ENCODE data around the gene LRP1-AS. TPM values are rescaled to one million over a fixed set of nuclear protein-coding genes. Genes with fewer than 3 reads are reported as not detected.

The LRP1-AS gene
- polyA plus RNA-seq, 2 donors, result not detected

- no peak overlapping the region for H3K4me3 ChIP-seq (ENCODE audit: low read depth in 1 of 2, low read length in 2 of 2)
- no peaks in the 10 kb centered on the region for H3K27me3 ChIP-seq (ENCODE audit: control insufficient read depth in 1 of 2, insufficient read depth in 2 of 2, low read length in 2 of 2)
- H3K9me3 ChIP-seq (ENCODE audit: control insufficient read depth in 2 of 2, insufficient read depth in 1 of 2, low read depth in 1 of 2, low read length in 1 of 2), result no peaks in the 10 kb centered on the region
- no peak overlapping the region for H3K27ac ChIP-seq (ENCODE audit: low read depth in 2 of 2, low read length in 1 of 2)
- peaks cover 4 to 50% of the 10 kb centered on the region in 2 donors for H3K36me3 ChIP-seq (ENCODE audit: control insufficient read depth in 2 of 2, insufficient read depth in 2 of 2, low read length in 1 of 2)
- peaks cover 0 to 4% of the 10 kb centered on the region in 2 donors for H3K4me1 ChIP-seq (ENCODE audit: control insufficient read depth in 2 of 2, insufficient read depth in 2 of 2, low read length in 1 of 2)
- 79 to 86% methylated on average over 5 of the region's 5 CpGs for WGBS, 2 donors
Measured at GRCh38 chr12:57157588-57158173, 10.3 kb upstream of the LRP1-AS start.

GRCh38 chr12:57156701-57157403, 9.4 kb upstream of the LRP1-AS start:
- peaks cover 5 to 10% of the 10 kb centered on the region in 2 donors for H3K4me1 ChIP-seq (ENCODE audit: control insufficient read depth in 2 of 2, insufficient read depth in 2 of 2, low read length in 1 of 2)

GRCh38 chr12:57154804-57155434, 7.5 kb upstream of the LRP1-AS start:
- Histone ChIP-seq H3K36me3 (ENCODE audit: control insufficient read depth in 2 of 2, insufficient read depth in 2 of 2, low read length in 1 of 2) (peaks cover 4 to 37% of the 10 kb centered on the region in 2 donors), H3K27ac (ENCODE audit: low read depth in 2 of 2, low read length in 1 of 2) (no peak overlapping the region), H3K4me3 (ENCODE audit: low read depth in 1 of 2, low read length in 2 of 2) (no peak overlapping the region), H3K9me3 (ENCODE audit: control insufficient read depth in 2 of 2, insufficient read depth in 1 of 2, low read depth in 1 of 2, low read length in 1 of 2) (no peaks in the 10 kb centered on the region), H3K4me1 (ENCODE audit: control insufficient read depth in 2 of 2, insufficient read depth in 2 of 2, low read length in 1 of 2) (peaks cover 5 to 16% of the 10 kb centered on the region in 2 donors), H3K27me3 (ENCODE audit: control insufficient read depth in 1 of 2, insufficient read depth in 2 of 2, low read length in 2 of 2) (no peaks in the 10 kb centered on the region)
- 85 to 86% methylated on average over 5 of the region's 5 CpGs for WGBS, 2 donors

More at GRCh38 chr12:57156701-57157403, 9.4 kb upstream of the LRP1-AS start:
- 73 to 74% methylated on average over 16 of the region's 16 CpGs for WGBS, 2 donors
- H3K27me3 ChIP-seq (ENCODE audit: control insufficient read depth in 1 of 2, insufficient read depth in 2 of 2, low read length in 2 of 2), result no peaks in the 10 kb centered on the region
- H3K36me3 ChIP-seq (ENCODE audit: control insufficient read depth in 2 of 2, insufficient read depth in 2 of 2, low read length in 1 of 2), result peaks cover 4 to 43% of the 10 kb centered on the region in 2 donors
- H3K27ac ChIP-seq (ENCODE audit: low read depth in 2 of 2, low read length in 1 of 2), result no peak overlapping the region
- H3K9me3 ChIP-seq (ENCODE audit: control insufficient read depth in 2 of 2, insufficient read depth in 1 of 2, low read depth in 1 of 2, low read length in 1 of 2), result no peaks in the 10 kb centered on the region
- no peak overlapping the region for H3K4me3 ChIP-seq (ENCODE audit: low read depth in 1 of 2, low read length in 2 of 2)

GRCh38 chr12:57154076-57154475, 6.7 kb upstream of the LRP1-AS start:
- peaks cover 4 to 36% of the 10 kb centered on the region in 2 donors for H3K36me3 ChIP-seq (ENCODE audit: control insufficient read depth in 2 of 2, insufficient read depth in 2 of 2, low read length in 1 of 2)
- H3K27ac ChIP-seq (ENCODE audit: low read depth in 2 of 2, low read length in 1 of 2), result no peak overlapping the region
- peaks cover 5 to 22% of the 10 kb centered on the region in 2 donors for H3K4me1 ChIP-seq (ENCODE audit: control insufficient read depth in 2 of 2, insufficient read depth in 2 of 2, low read length in 1 of 2)
- WGBS, 2 donors, result 91 to 93% methylated on average over 6 of the region's 6 CpGs
- H3K9me3 ChIP-seq (ENCODE audit: control insufficient read depth in 2 of 2, insufficient read depth in 1 of 2, low read depth in 1 of 2, low read length in 1 of 2), result no peaks in the 10 kb centered on the region
- no peaks in the 10 kb centered on the region for H3K27me3 ChIP-seq (ENCODE audit: control insufficient read depth in 1 of 2, insufficient read depth in 2 of 2, low read length in 2 of 2)
- H3K4me3 ChIP-seq (ENCODE audit: low read depth in 1 of 2, low read length in 2 of 2), result no peak overlapping the region

- 82 to 85% methylated on average over 1 of the region's 1 CpG for WGBS, 2 donors
- Histone ChIP-seq H3K9me3 (ENCODE audit: control insufficient read depth in 2 of 2, insufficient read depth in 1 of 2, low read depth in 1 of 2, low read length in 1 of 2) (no peaks in the 10 kb centered on the region), H3K4me3 (ENCODE audit: low read depth in 1 of 2, low read length in 2 of 2) (no peak overlapping the region), H3K36me3 (ENCODE audit: control insufficient read depth in 2 of 2, insufficient read depth in 2 of 2, low read length in 1 of 2) (peaks cover 4 to 31% of the 10 kb centered on the region in 2 donors), H3K4me1 (ENCODE audit: control insufficient read depth in 2 of 2, insufficient read depth in 2 of 2, low read length in 1 of 2) (peaks cover 5 to 24% of the 10 kb centered on the region in 2 donors), H3K27ac (ENCODE audit: low read depth in 2 of 2, low read length in 1 of 2) (no peak overlapping the region), H3K27me3 (ENCODE audit: control insufficient read depth in 1 of 2, insufficient read depth in 2 of 2, low read length in 2 of 2) (no peaks in the 10 kb centered on the region)
Measured at GRCh38 chr12:57153415-57153997, 6.1 kb upstream of the LRP1-AS start.

- H3K27ac ChIP-seq (ENCODE audit: low read depth in 2 of 2, low read length in 1 of 2), result peak overlapping the region; percentile 62 to 78
- H3K36me3 ChIP-seq (ENCODE audit: control insufficient read depth in 2 of 2, insufficient read depth in 2 of 2, low read length in 1 of 2), result peaks cover 4 to 27% of the 10 kb centered on the region in 2 donors
- H3K4me3 ChIP-seq (ENCODE audit: low read depth in 1 of 2, low read length in 2 of 2), result no peak overlapping the region
- no peaks in the 10 kb centered on the region for H3K9me3 ChIP-seq (ENCODE audit: control insufficient read depth in 2 of 2, insufficient read depth in 1 of 2, low read depth in 1 of 2, low read length in 1 of 2)
- H3K27me3 ChIP-seq (ENCODE audit: control insufficient read depth in 1 of 2, insufficient read depth in 2 of 2, low read length in 2 of 2), result no peaks in the 10 kb centered on the region
- WGBS, 2 donors, result 53 to 62% methylated on average over 4 of the region's 4 CpGs
- H3K4me1 ChIP-seq (ENCODE audit: control insufficient read depth in 2 of 2, insufficient read depth in 2 of 2, low read length in 1 of 2), result peaks cover 5 to 24% of the 10 kb centered on the region in 2 donors
Measured at GRCh38 chr12:57152639-57153038, 5.2 kb upstream of the LRP1-AS start.

- 39 to 55% methylated on average over 17 of the region's 17 CpGs for WGBS, 2 donors
- H3K27ac ChIP-seq (ENCODE audit: low read depth in 2 of 2, low read length in 1 of 2), result peak overlapping the region; percentile 62 to 78
- H3K27me3 ChIP-seq (ENCODE audit: control insufficient read depth in 1 of 2, insufficient read depth in 2 of 2, low read length in 2 of 2), result no peaks in the 10 kb centered on the region
- H3K36me3 ChIP-seq (ENCODE audit: control insufficient read depth in 2 of 2, insufficient read depth in 2 of 2, low read length in 1 of 2), result peaks cover 4 to 28% of the 10 kb centered on the region in 2 donors
- H3K4me3 ChIP-seq (ENCODE audit: low read depth in 1 of 2, low read length in 2 of 2), result no peak overlapping the region
- H3K4me1 ChIP-seq (ENCODE audit: control insufficient read depth in 2 of 2, insufficient read depth in 2 of 2, low read length in 1 of 2), result peaks cover 5 to 24% of the 10 kb centered on the region in 2 donors
- H3K9me3 ChIP-seq (ENCODE audit: control insufficient read depth in 2 of 2, insufficient read depth in 1 of 2, low read depth in 1 of 2, low read length in 1 of 2), result no peaks in the 10 kb centered on the region
Measured at GRCh38 chr12:57151741-57152630, 4.6 kb upstream of the LRP1-AS start.

- H3K4me1 ChIP-seq (ENCODE audit: control insufficient read depth in 2 of 2, insufficient read depth in 2 of 2, low read length in 1 of 2), result peaks cover 5 to 21% of the 10 kb centered on the region in 2 donors
- H3K4me3 ChIP-seq (ENCODE audit: low read depth in 1 of 2, low read length in 2 of 2), result no peak overlapping the region
- WGBS, 2 donors, result 88% methylated on average over 6 of the region's 6 CpGs
- H3K9me3 ChIP-seq (ENCODE audit: control insufficient read depth in 2 of 2, insufficient read depth in 1 of 2, low read depth in 1 of 2, low read length in 1 of 2), result no peaks in the 10 kb centered on the region
- peak overlapping the region; percentile 9 to 52 for H3K27ac ChIP-seq (ENCODE audit: low read depth in 2 of 2, low read length in 1 of 2)
- peaks cover 0 to 29% of the 10 kb centered on the region in 2 donors for H3K36me3 ChIP-seq (ENCODE audit: control insufficient read depth in 2 of 2, insufficient read depth in 2 of 2, low read length in 1 of 2)
- H3K27me3 ChIP-seq (ENCODE audit: control insufficient read depth in 1 of 2, insufficient read depth in 2 of 2, low read length in 2 of 2), result no peaks in the 10 kb centered on the region
Measured at GRCh38 chr12:57150400-57151000, 3.1 kb upstream of the LRP1-AS start.
